Measurements from ENCODE around the gene MED12L. TPM values are rescaled to one million over a fixed set of nuclear protein-coding genes. Genes with fewer than 3 reads are reported as not detected.
A peak's percentile ranks its signal among the peaks of the same experiment; 100 is the strongest.
"Not testable (repeated sequence)": the region's sequence is repeated elsewhere in the genome, so short reads cannot be mapped to it uniquely, and the experiment has no call there.

The MED12L gene
- total RNA-seq, 4 donors from 2014 or later: 0.19 to 0.83 (median 0.41) TPM

GRCh38 chr3:151234825-151235224 is 149.4 kb downstream of the MED12L start:
- DNase-seq (ENCODE audit: extremely low spot score): no peak
- no peaks in the 10 kb centered on the region for H3K36me3 ChIP-seq
- WGBS: 90% methylated on average over 6 of the region's 6 CpGs
- intact Hi-C loops (cut with DNase I): no loop called here
- H3K27ac ChIP-seq (replicated peaks in 1 of 4): peak overlapping the region in 1 of 4 donors; percentile 30
- no peak for TF ChIP-seq CTCF (IDR thresholded peaks at IDR 0.05)
- TF ChIP-seq EP300 (IDR thresholded peaks at IDR 0.05): no peak
- no peak for TF ChIP-seq POLR2AphosphoS5 (IDR thresholded peaks at IDR 0.05)
- no peak for TF ChIP-seq POLR2A (IDR thresholded peaks at IDR 0.05; ENCODE audit: low read depth)
- no peaks in the 10 kb centered on the region for H3K9me3 ChIP-seq
- no peak overlapping the region for H3K4me3 ChIP-seq
- H3K27me3 ChIP-seq: no peaks in the 10 kb centered on the region
- peaks cover 0 to 42% (median 28%) of the 10 kb centered on the region in 4 donors for H3K4me1 ChIP-seq

GRCh38 chr3:151236316-151236715 is 150.9 kb downstream of the MED12L start:
- 40% methylated on average over 2 of the region's 2 CpGs for WGBS
- H3K27me3 ChIP-seq: no peaks in the 10 kb centered on the region
- intact Hi-C loops (cut with DNase I): no loop called here
- H3K27ac ChIP-seq (replicated peaks in 1 of 4): peak overlapping the region in 2 of 4 donors; percentile 27 to 30
- H3K4me1 ChIP-seq: peaks cover 0 to 38% (median 28%) of the 10 kb centered on the region in 4 donors
- TF ChIP-seq EP300 (IDR thresholded peaks at IDR 0.05) (no peak), CTCF (IDR thresholded peaks at IDR 0.05) (no peak), POLR2AphosphoS5 (IDR thresholded peaks at IDR 0.05) (peak in 1 of 2 donors; percentile 22), POLR2A (IDR thresholded peaks at IDR 0.05; ENCODE audit: low read depth) (no peak)
- H3K4me3 ChIP-seq: no peak overlapping the region
- H3K9me3 ChIP-seq: no peaks in the 10 kb centered on the region
- no peaks in the 10 kb centered on the region for H3K36me3 ChIP-seq
- DNase-seq (ENCODE audit: extremely low spot score): no peak

GRCh38 chr3:151236736-151237135 is 151.3 kb downstream of the MED12L start:
- H3K4me1 ChIP-seq: peaks cover 0 to 38% (median 28%) of the 10 kb centered on the region in 4 donors
- TF ChIP-seq POLR2AphosphoS5 (IDR thresholded peaks at IDR 0.05): no peak
- no peak for TF ChIP-seq POLR2A (IDR thresholded peaks at IDR 0.05; ENCODE audit: low read depth)
- no peak for TF ChIP-seq CTCF (IDR thresholded peaks at IDR 0.05)
- TF ChIP-seq EP300 (IDR thresholded peaks at IDR 0.05): no peak
- H3K27ac ChIP-seq (replicated peaks in 1 of 4): peak overlapping the region in 1 of 4 donors; percentile 30
- H3K27me3 ChIP-seq: no peaks in the 10 kb centered on the region
- intact Hi-C loops (cut with DNase I): no loop called here
- H3K4me3 ChIP-seq: no peak overlapping the region
- WGBS: 85% methylated on average over 7 of the region's 7 CpGs
- no peaks in the 10 kb centered on the region for H3K9me3 ChIP-seq
- no peak for DNase-seq (ENCODE audit: extremely low spot score)
- H3K36me3 ChIP-seq: no peaks in the 10 kb centered on the region

- 100% methylated on average over 3 of the region's 18 CpGs for WGBS
- H3K27me3 ChIP-seq; H3K4me1 ChIP-seq; intact Hi-C loops (cut with DNase I); H3K9me3 ChIP-seq; H3K36me3 ChIP-seq; H3K4me3 ChIP-seq; DNase-seq (ENCODE audit: extremely low spot score); H3K27ac ChIP-seq (replicated peaks in 1 of 4): not testable (repeated sequence)
These were observed 156.5 kb downstream of the MED12L start for GRCh38 chr3:151242006-151242405.

- TF ChIP-seq POLR2AphosphoS5 (IDR thresholded peaks at IDR 0.05): no peak
- TF ChIP-seq EP300 (IDR thresholded peaks at IDR 0.05): no peak
- no peak for TF ChIP-seq CTCF (IDR thresholded peaks at IDR 0.05)
- TF ChIP-seq POLR2A (IDR thresholded peaks at IDR 0.05; ENCODE audit: low read depth): no peak
- Histone ChIP-seq H3K4me1 (peaks cover 3 to 39% (median 29%) of the 10 kb centered on the region in 4 donors), H3K9me3 (no peaks in the 10 kb centered on the region), H3K36me3 (no peaks in the 10 kb centered on the region), H3K4me3 (peak overlapping the region in 3 of 4 donors; percentile 1 to 30 (median 10)), H3K27ac (replicated peaks in 1 of 4) (peak overlapping the region; percentile 8 to 48 (median 30)), H3K27me3 (no peaks in the 10 kb centered on the region)
- intact Hi-C loops (cut with DNase I): no loop called here
- DNase-seq (ENCODE audit: extremely low spot score): no peak
- 53% methylated on average over 3 of the region's 3 CpGs for WGBS
These were observed 163.4 kb downstream of the MED12L start for GRCh38 chr3:151248772-151249337.
